Measurements from ENCODE around the gene QPCT. TPM values are rescaled to one million over a fixed set of nuclear protein-coding genes. Genes with fewer than 3 reads are reported as not detected.

The QPCT gene
- total RNA-seq, 1 donor from 2014 or later, result not detected

GRCh38 chr2:37367984-37368383, 23.6 kb downstream of the QPCT start:
- TF ChIP-seq CTCF (IDR thresholded peaks at IDR 0.05), result no peak
- H3K27me3 Mint-ChIP-seq (ENCODE audit: unreplicated experiment), result peaks cover 5% of the 10 kb centered on the region
- no peak overlapping the region for H3K4me3 Mint-ChIP-seq (ENCODE audit: unreplicated experiment)

GRCh38 chr2:37370666-37371065, 26.2 kb downstream of the QPCT start:
- Mint-ChIP-seq H3K9me3 (ENCODE audit: unreplicated experiment) (no peaks in the 10 kb centered on the region), H3K27ac (ENCODE audit: unreplicated experiment) (no peak overlapping the region), H3K4me3 (ENCODE audit: unreplicated experiment) (no peak overlapping the region), H3K36me3 (ENCODE audit: unreplicated experiment) (no peaks in the 10 kb centered on the region), H3K27me3 (ENCODE audit: unreplicated experiment) (peaks cover 5% of the 10 kb centered on the region), H3K4me1 (ENCODE audit: unreplicated experiment) (peaks cover 5% of the 10 kb centered on the region)
- DNase-seq (ENCODE audit: extremely low spot score, unreplicated experiment), result no peak
- no peak for TF ChIP-seq CTCF (IDR thresholded peaks at IDR 0.05)

More at GRCh38 chr2:37367984-37368383, 23.6 kb downstream of the QPCT start:
- DNase-seq (ENCODE audit: extremely low spot score, unreplicated experiment), result no peak
- no peak overlapping the region for H3K27ac Mint-ChIP-seq (ENCODE audit: unreplicated experiment)
- peaks cover 3% of the 10 kb centered on the region for H3K4me1 Mint-ChIP-seq (ENCODE audit: unreplicated experiment)
- no peaks in the 10 kb centered on the region for H3K9me3 Mint-ChIP-seq (ENCODE audit: unreplicated experiment)
- no peaks in the 10 kb centered on the region for H3K36me3 Mint-ChIP-seq (ENCODE audit: unreplicated experiment)

GRCh38 chr2:37372000-37372399, 27.6 kb downstream of the QPCT start:
- no peak for DNase-seq (ENCODE audit: extremely low spot score, unreplicated experiment)
- H3K9me3 Mint-ChIP-seq (ENCODE audit: unreplicated experiment), result no peaks in the 10 kb centered on the region
- H3K36me3 Mint-ChIP-seq (ENCODE audit: unreplicated experiment), result no peaks in the 10 kb centered on the region
- no peak for TF ChIP-seq CTCF (IDR thresholded peaks at IDR 0.05)
- no peak overlapping the region for H3K27ac Mint-ChIP-seq (ENCODE audit: unreplicated experiment)
- peaks cover 5% of the 10 kb centered on the region for H3K27me3 Mint-ChIP-seq (ENCODE audit: unreplicated experiment)
- H3K4me1 Mint-ChIP-seq (ENCODE audit: unreplicated experiment), result peaks cover 7% of the 10 kb centered on the region
- H3K4me3 Mint-ChIP-seq (ENCODE audit: unreplicated experiment), result no peak overlapping the region

- Mint-ChIP-seq H3K4me1 (ENCODE audit: unreplicated experiment) (peaks cover 20% of the 10 kb centered on the region), H3K36me3 (ENCODE audit: unreplicated experiment) (no peaks in the 10 kb centered on the region), H3K27ac (ENCODE audit: unreplicated experiment) (no peak overlapping the region), H3K4me3 (ENCODE audit: unreplicated experiment) (no peak overlapping the region), H3K27me3 (ENCODE audit: unreplicated experiment) (peaks cover 5% of the 10 kb centered on the region), H3K9me3 (ENCODE audit: unreplicated experiment) (no peaks in the 10 kb centered on the region)
- no peak for DNase-seq (ENCODE audit: extremely low spot score, unreplicated experiment)
- no peak for TF ChIP-seq CTCF (IDR thresholded peaks at IDR 0.05)
Observed at GRCh38 chr2:37375741-37376288, 31.4 kb downstream of the QPCT start.

- no peak overlapping the region for H3K4me3 Mint-ChIP-seq (ENCODE audit: unreplicated experiment)
- DNase-seq (ENCODE audit: extremely low spot score, unreplicated experiment), result no peak
- peaks cover 5% of the 10 kb centered on the region for H3K27me3 Mint-ChIP-seq (ENCODE audit: unreplicated experiment)
- H3K36me3 Mint-ChIP-seq (ENCODE audit: unreplicated experiment), result no peaks in the 10 kb centered on the region
- H3K27ac Mint-ChIP-seq (ENCODE audit: unreplicated experiment), result no peak overlapping the region
- TF ChIP-seq CTCF (IDR thresholded peaks at IDR 0.05), result no peak
- no peaks in the 10 kb centered on the region for H3K9me3 Mint-ChIP-seq (ENCODE audit: unreplicated experiment)
- H3K4me1 Mint-ChIP-seq (ENCODE audit: unreplicated experiment), result peaks cover 20% of the 10 kb centered on the region
Observed at GRCh38 chr2:37376421-37377186, 32.2 kb downstream of the QPCT start.

All from osteocyte (in vitro differentiated cells).